22Rv1 (cell line): ENCODE results near the gene KLHDC8A.
A peak's percentile ranks its signal among the peaks of the same experiment; 100 is the strongest.
"Not testable (repeated sequence)": the region's sequence is repeated elsewhere in the genome, so short reads cannot be mapped to it uniquely, and the experiment has no call there.

Experiments used
- H3K27ac ChIP-seq: fragments of 450-650 bp; 2 replicates; pipeline ENCODE4 v1.5.1; 2017
- CTCF ChIP-seq: fragments of 450-650 bp; IDR thresholded peaks from 2 replicates; pipeline ENCODE4 v1.5.1; 2017; ENCODE audit warnings: mild to moderate bottlenecking
- ZFX ChIP-seq: fragments of 450-650 bp; IDR thresholded peaks from 2 replicates; pipeline ENCODE4 v1.6.1; 2017; ENCODE audit warnings: antibody characterized with exemption, borderline replicate concordance

The KLHDC8A gene

GRCh38 chr1:205356440-205357139, at the start of gene KLHDC8A:
KLHDC8A (minus strand) TSS chr1:205356922; CDS start chr1:205343604, 13,318 bp downstream.
- H3K27ac ChIP-seq, result no peak within 1 kb of the TSS
- TF ChIP-seq ZFX, result no peak
- no peak for TF ChIP-seq CTCF

- peak overlapping the region; percentile 51; the same call in 1 of the 2 replicates for H3K27ac ChIP-seq
Observed at GRCh38 chr1:205406252-205406651, 49.5 kb upstream of the KLHDC8A start.

GRCh38 chr1:205404484-205404883, 47.8 kb upstream of the KLHDC8A start:
- not testable (repeated sequence) for H3K27ac ChIP-seq

- H3K27ac ChIP-seq, result no peak overlapping the region
- TF ChIP-seq CTCF (no peak), ZFX (no peak)
Observed at GRCh38 chr1:205398586-205398985, 41.9 kb upstream of the KLHDC8A start.

GRCh38 chr1:205396967-205397616, 40.4 kb upstream of the KLHDC8A start:
- TF ChIP-seq ZFX (no peak), CTCF (peak; percentile 93)
- H3K27ac ChIP-seq, result no peak overlapping the region

- H3K27ac ChIP-seq, result no peak overlapping the region
- TF ChIP-seq CTCF, result no peak
- TF ChIP-seq ZFX, result no peak
Observed at GRCh38 chr1:205395616-205396015, 38.9 kb upstream of the KLHDC8A start.

GRCh38 chr1:205392650-205393049, 35.9 kb upstream of the KLHDC8A start:
- H3K27ac ChIP-seq, result no peak overlapping the region
- no peak for TF ChIP-seq CTCF
- TF ChIP-seq ZFX, result no peak

GRCh38 chr1:205391386-205391785, 34.7 kb upstream of the KLHDC8A start:
- TF ChIP-seq ZFX, result no peak
- no peak for TF ChIP-seq CTCF

More at GRCh38 chr1:205391386-205391785, 34.7 kb upstream of the KLHDC8A start:
- no peak overlapping the region for H3K27ac ChIP-seq
